Transverse colon (tissue), 4 donors: ENCODE measurements around the gene CLN6.

Experiments
- CTCF ChIP-seq, 5 experiments: fragments of 200-600 bp in 3 of 5; fragments of 450-650 bp in 2 of 5; sonication (generic) in 3 of 5; IDR thresholded peaks; 1 replicate in 2 of 5; 2 replicates in 3 of 5; pipeline ENCODE4 v1.5.1; 2016 to 2017; ENCODE audit warnings: antibody characterized with exemption in 5 of 5, inconsistent platforms in 3 of 5, mild to moderate bottlenecking in 2 of 5, moderate library complexity in 1 of 5
- POLR2A ChIP-seq: fragments of 450-650 bp; IDR thresholded peaks from one replicate; pipeline ENCODE4 v1.6.1; 2016; ENCODE audit warnings: antibody characterized with exemption, mild to moderate bottlenecking, moderate library complexity
- POLR2AphosphoS5 ChIP-seq, 3 donors: sonication (generic); formaldehyde crosslinking; IDR thresholded peaks; one replicate each; pipeline ENCODE4 v1.6.1; 2016; ENCODE audit warnings: antibody characterized with exemption in 3 of 3

GRCh38 chr15:68190048-68190447, 39.5 kb downstream of the CLN6 start:
- TF ChIP-seq CTCF (IDR thresholded peaks at IDR 0.05) = no peak
- TF ChIP-seq POLR2A = no peak
- TF ChIP-seq POLR2AphosphoS5 (IDR thresholded peaks at IDR 0.05) = no peak
